ENCODE results near the gene AFF3.

The AFF3 gene

DNA sequence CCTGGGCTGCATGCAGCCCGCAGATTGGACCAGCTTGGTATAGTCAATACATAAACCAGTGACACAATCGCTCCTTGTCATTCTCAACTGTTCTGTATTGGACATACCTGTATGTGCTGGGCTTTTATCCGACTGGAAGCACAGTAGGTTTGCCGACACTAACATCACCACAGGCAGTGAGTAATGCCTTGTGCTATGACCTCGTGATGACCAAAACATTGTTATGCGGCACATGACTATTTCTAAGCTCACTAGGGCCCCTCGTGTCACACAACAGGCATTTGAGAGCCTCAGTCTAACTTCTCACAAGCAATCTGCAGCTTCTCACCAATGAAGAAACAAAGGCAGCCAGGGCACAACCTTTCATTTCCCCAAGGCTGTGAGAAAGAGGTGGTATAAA lies 320.8 kb downstream of the AFF3 start:
- no peak for DNase-seq (ENCODE audit: low spot score)

DNA sequence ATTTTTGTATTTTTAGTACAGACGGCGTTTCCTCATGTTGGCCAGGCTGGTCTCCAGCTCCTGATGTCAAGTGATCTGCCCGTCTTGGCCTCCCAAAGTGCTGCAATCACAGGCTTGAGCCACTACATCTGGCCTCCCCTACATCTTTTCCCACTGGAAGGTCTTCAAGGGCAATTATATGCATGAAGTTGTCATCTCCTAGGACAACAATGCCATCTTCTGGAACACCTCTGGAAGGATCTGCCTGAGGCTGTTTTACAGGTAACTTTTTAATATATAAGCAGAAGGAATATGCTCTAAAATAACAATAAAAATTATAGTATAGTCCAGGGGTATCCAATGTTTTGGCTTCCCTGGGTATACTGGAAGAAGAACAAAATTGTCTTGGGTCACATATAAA lies 321.4 kb downstream of the AFF3 start:
- DNase-seq (ENCODE audit: low spot score), result no peak

DNA sequence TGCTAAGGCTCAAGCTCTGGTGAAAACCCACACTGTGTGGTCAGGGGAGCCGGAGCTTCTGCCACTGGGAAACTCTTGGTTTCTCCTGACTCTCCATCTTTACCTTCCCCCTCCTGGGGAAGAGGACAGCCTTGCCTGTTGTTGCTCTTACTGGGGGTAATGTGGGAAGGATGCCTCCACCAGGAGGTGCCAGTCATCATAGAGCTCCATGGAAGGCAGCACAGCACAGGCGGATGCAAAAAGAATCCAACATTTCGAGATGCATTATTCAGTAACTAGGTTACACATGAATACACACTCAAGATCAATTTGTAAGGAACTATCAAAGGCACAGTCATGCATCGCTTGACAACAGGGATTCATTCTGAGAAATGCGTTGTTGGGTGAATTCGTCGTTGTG lies 322.6 kb downstream of the AFF3 start:
- no peak for DNase-seq (ENCODE audit: low spot score)

DNA sequence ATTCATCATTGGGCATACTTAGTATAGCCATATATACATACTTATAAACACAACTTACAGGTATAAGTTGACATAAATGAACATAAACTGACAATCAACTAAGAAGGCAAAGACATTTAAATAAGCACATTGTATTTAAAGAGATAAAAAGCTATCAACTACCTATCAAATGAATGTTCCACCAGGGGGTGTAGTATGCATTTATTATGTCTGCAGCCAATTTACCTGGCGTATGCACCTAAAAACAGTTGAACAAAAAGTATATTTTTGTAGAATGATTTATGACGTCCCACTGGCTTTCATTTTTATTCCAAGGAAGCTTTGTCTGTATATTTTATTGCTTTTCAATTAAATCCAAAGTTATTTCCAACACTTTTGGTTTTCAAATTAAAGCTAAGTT lies 323.5 kb downstream of the AFF3 start:
- DNase-seq (ENCODE audit: low spot score), result no peak

DNA sequence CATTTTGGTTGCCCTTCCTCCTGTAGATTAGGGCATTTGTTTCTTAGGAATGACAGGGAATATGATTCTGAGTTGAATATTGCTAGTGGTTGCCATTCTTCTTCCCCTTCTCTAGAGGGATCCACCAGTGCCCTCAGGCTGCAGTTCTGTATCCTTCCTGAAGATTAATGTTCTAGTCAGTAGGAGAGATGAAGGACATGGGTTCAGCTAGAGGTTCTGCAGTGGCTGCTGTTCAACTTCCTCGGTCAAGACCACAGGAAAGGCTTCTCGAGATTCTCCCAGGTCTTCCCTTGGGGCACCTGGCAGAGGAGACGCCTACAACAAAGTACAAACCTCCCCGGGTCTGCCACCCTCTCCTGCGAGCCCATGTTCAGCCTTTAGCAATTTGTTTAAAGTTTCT lies 325.5 kb downstream of the AFF3 start:
- DNase-seq (ENCODE audit: low spot score), result no peak

DNA sequence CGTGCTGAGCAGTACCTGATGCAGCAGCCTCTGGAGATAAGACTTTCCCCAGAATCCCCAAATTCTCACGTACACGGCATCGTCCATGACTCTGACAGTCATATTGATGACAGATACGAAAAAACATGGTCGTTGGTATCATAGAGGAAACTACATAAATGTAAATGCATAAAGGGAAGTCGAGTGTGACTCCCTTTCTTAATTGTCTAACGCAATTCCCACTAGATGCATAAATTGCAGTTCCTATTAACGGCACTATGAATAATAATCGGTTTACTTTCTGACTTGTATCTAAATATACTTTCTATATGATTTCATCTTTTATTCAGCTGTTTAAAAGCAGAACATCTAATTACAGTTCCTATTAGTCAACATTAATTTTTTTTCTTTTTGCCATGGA lies 330.0 kb downstream of the AFF3 start:
- DNase-seq (ENCODE audit: low spot score), result no peak

DNA sequence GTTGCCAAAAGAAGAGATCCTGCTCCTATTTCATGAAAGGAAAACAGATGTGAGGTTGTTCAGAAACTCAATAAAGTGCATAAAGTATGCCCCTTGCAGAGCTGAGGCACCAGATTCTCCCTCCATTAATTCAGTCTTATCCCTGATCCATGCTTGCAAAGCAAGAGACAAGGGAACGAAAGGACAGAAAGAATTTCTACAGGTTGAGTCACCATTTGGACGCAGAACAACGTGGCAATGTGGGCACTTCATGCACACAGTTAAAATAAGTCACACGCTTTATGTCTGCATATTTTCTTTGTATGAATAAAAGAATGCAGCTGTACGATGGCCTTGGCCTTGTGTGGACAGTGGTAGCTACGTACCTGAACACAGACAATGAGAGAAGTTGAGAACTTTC lies 330.8 kb downstream of the AFF3 start:
- no peak for DNase-seq (ENCODE audit: low spot score)

DNA sequence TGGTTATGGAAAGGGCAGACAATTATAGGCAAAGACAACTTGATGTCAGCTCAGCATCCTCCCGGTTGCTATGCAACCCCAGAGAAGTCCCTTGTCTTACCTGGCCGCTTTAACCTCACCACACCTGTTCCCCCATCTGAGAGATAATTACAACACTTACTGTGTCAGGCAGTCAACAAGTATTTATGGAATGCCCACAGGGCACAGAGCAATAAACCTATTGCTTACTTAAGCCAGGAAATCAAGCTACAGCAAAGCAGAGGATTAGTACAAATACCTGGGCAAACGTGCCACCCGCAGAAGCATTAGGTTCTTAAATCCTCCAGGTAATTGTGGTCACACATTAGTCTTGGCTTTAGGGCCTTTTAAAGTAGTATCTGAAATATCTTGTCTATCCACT lies 332.2 kb downstream of the AFF3 start:
- DNase-seq (ENCODE audit: low spot score), result no peak

DNA sequence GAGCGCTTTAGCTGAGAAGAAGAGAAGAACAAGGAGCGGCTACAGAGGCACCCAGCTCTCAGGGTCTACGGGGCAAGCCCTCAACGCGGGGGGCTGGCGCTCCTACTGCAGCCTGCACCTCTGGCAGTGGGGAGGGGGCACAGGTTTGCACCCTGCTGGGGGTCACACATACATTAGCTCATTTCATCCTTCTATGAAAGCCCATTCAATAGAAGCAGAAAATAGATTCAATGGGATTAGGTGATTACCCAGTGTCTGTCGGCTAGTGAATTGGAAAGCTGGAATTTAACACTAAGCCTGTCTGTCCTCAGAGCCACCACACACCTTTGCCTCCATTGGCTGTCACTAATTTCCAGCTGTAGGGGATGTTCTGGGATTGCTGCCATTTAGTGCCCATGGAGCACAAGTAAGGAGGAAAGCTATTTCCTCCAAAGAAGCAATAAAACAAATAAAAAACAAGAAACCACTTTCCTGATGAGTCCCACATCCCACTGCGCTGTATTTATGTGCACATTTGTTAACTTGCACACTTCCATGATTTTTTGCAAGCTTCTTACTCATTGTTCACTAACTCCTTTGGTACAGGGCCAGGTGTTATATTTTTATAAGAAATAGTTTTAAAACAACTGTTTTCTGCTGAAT lies 333.0 kb downstream of the AFF3 start:
- no peak for DNase-seq (ENCODE audit: low spot score)

DNA sequence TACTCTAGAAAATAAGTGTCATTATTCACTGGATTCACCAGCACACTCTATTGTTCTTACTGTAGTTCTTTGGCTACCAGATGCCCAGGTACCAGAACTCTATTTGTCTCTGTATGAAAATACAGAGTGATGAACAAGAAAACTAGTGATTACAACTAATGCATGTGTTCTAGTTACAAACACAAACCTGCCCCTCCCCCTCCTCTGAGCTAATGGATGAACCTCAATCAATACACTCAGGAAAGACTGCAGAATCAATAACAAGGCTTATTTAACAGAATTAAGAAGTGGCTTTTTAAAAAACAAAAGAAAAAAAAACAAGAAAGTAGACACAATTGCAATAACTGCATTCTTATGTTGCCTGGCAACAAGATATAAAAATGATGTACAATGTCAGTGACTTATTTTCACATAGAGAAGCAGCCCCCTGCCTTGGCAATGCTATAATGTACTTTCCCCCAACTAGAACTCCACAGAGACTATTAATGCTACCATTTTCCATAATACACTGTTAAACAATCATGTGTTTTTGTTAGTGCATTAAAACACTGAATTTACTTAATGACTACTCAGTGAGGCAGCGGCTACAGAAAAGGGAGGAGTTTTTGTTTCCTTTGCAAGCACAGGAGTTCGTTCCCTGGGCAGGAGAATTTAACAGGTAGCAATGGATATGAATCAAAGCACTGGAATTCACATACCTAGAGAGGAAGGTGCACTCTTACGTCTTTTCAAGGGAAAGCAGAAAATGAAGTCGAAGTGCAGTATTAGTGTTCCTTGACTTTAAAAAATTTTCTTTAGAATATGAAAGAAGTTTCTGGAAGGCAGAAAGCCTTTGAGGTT lies 333.8 kb downstream of the AFF3 start:
- DNase-seq (ENCODE audit: low spot score), result no peak

DNA sequence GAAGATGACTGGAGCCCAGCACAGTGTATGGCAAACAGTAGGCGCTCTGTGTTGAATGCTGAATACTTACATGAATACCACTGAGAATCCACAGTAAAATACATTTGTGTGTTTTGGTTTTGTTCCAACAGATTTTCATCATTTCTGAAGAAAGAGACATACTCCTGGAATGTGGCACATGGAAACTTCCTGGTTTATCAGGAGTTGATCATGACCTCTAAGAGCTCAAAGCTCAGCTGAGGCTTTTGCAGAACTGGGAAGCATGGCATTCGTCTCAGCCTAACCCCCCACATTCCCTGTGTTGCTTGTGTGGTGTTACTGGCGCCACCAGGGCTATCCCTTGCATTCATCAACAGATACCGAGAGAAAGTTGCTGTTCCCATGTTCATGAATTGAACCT lies 335.6 kb downstream of the AFF3 start:
- DNase-seq (ENCODE audit: low spot score), result no peak

DNA sequence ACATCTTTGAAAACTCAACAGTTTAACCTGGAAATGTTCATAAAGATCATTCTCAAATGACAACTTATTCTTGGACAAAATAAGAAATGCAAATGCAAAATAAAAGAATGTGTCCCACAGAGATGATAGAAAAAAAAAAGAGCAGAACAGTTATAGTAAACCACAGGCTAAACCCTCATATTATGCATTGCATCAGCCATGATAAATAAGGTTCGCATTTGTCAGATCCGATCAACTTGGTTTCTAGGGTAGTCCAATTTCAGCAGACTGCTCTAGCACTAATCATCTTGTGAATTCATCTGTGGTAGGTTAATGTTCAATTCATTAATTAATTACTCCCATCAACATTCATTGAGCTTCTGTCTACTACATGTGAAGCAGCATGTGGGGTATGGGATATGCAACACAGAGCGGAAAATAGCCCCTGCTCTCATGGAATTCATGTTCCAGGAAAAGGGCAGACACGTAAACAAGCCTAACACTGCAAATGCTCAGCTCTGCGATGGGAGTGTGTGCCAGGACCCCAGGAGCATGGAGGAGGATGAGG lies 336.4 kb downstream of the AFF3 start:
- DNase-seq (ENCODE audit: low spot score), result no peak

DNA sequence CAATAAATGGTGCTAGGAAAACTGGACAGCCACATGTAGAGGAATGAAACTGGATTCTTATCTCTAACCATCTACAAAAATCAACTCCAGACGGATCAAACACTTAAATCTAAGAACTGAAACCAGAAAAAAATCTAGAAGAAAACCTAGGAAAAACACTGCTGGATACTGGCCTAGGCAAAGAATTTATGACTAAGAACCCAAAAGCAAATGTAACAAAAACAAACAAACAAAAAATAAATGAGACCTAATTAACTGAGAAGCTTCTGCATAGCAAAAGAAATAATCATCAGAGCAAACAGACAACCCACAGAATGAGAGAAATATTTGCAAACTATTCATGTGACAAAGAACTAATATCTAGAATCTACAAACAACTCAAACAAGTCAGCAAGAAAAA lies 338.5 kb downstream of the AFF3 start:
- no peak for DNase-seq (ENCODE audit: low spot score)

DNA sequence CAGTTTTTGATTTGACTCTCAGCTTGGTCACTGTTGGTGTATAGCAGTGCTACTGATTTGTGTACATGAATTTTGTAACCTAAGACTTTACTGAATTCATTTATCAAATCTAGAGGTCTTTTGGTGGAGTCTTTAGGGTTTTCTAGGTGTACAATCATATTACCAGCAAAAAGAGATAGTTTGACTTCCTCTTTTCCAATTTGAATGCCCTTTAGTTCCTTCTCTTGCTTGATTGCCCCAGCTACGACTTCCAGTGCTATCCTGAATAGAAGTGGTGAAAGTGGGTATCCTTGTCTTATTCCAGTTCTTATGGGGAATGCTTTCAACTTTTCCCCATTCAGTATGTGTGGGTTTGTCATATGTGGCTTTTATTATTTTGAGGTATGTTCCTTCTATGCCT lies 339.7 kb downstream of the AFF3 start:
- no peak for DNase-seq (ENCODE audit: low spot score)

DNA sequence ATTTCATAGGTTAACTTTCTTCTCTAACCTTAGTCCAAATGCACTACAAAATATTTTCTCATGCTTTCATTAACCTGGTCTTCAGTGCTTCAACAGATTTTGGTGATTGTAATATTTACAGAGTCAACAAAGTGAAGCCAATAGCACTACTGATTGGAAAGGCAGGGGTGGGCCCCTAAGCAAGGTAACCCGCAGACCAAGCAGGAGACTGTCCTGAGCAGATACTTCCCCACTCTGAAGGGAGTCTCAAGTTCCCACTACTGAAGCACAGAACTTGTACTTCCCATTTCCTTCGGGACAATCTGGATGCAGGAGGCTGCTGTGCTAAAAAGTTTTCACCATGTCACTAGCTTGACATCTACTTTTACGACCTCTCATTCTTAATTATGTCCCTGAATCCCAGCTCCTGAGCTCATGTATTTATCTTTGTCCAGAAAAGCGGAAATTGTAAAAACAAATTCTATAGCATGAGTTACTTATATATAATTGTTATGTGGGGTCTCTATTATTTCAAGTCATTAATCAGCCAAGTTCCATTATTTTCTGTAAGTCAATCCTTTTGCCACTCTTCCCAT lies 341.0 kb downstream of the AFF3 start:
- no peak for DNase-seq (ENCODE audit: low spot score)

DNA sequence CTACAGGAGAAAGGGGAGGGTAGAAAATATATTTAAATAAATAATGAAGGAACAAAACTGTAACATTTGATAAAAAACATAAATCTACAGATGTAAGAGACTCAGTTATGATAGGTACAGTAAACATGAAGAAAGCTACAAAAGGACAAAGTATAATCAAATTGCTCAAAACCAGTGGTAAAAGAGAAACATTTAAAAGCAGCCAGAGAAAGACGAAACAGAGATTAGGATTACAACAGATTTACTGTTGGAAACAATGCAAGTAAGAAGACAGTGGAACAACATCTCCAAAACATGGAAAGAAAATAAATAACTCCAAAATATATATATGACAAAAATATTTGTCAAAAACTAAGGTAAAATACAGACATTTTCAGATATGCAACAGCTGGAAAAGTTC lies 344.9 kb downstream of the AFF3 start:
- DNase-seq (ENCODE audit: low spot score), result no peak

DNA sequence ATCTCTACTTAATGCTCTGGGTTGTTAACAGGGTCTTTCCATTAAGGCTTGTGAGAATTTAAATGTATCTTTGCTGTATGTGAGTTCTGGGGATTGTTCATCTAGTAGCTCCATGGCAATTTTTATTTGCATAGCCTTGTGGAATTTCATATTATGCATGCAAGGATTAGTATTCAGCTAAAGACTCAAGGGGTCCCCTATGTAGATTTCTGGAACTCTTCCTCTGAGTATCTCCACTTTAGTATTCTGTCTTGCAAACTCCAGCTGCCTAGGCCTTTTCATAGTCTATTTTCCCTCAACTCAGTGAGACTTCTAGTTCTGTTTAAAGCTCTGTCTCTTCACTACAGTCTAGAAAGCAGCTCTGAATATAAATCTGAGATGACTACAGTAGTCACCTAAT lies 348.0 kb downstream of the AFF3 start:
- no peak for DNase-seq (ENCODE audit: low spot score)

DNA sequence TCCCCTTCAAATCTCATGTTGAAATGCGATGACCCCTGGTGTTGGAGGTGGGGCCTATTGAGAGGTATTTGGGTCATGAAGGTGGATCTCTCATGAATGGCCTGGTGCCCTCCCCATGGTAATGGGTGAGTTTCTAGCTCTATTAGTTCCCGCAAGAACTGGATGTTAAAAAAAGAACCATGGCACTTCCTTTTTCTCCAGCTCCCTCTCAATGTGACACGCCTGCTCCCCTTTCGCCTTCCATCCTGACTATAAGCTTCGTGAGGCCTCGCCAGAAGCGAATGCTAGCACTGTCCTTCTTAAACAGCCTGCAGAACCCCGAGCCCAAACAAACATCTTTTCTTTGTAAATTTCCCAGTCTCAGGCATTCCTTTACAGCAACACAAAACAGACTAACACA lies 349.4 kb downstream of the AFF3 start:
- DNase-seq (ENCODE audit: low spot score), result no peak

DNA sequence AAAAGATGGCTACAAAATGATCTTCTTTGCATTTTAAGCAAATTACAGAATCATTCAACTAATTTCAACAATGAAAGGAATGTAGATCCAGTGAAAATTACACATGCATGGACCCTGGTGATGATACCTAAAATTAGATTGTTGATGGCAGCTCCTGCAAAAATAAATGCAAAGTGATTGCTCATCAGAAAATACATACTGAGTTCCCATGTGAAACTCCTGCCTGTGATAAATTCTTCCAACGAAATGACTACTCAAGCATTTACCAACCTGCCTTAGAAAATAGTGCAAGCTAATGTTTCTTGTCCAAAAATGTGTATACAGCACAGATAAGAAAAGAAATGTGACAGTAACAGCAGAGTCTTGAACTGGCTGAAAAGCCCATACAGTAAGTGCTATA lies 352.5 kb downstream of the AFF3 start:
- no peak for DNase-seq (ENCODE audit: low spot score)

DNA sequence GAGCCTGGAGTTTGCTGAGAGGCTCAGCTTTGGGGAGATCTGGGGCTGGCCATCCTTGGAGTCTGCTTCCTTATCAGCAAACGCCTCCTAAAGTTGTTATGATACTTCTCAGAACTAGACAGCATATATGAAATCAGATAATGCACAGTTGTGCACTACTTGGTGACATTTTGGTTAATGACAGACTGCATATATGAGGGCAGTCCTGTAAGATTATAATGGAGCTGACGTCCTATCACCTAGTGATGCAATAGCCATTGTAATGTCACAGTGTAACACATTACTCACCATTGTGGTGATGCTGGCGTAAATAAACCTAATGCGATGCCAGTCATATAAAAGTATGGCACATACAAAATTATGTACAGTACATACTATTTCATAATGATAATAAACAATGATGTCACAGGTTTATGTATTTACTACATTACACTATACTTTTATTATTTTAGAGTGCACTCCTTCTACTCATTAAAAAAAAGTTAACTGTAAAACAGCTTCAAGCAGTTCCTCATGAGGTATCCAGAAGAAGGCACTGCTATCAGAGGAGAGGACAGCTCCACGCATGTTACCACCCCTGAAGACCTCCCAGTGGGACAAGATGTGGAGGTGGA lies 354.5 kb downstream of the AFF3 start:
- DNase-seq (ENCODE audit: low spot score), result no peak

DNA sequence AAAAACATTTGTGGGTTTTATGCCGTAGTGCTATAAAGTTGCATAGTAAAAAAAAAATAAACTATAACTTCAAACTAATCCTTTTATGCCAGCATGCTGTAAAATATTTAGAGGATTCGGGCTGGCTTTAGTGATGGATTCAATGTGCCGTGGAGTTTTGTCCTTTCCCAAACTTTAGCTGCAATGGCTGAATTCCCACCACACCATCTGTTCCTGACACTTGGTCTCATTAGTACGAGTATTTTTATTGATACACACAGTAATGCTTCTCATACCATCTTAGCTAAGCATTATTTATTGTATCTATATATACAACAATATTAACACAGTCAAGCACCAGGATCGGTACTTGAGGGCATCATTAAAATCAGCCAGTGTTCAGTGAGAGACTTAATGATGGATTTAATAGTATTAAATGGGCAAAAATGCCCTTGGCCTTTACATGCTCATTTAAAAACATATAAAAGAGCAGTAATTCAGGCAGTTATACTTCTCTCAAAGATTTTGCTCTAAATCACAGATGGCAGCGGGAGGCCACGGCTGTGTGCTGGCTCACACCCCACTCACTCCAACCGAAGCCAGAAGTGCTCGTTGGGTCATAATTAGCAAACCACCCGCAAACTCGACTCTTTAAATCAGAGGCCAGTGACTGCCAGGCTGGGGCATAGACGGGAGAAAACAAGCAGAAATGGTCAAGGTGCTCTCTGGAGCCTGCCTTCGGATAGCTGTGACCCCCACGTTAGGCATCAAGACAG lies 355.6 kb downstream of the AFF3 start:
- DNase-seq (ENCODE audit: low spot score), result no peak

DNA sequence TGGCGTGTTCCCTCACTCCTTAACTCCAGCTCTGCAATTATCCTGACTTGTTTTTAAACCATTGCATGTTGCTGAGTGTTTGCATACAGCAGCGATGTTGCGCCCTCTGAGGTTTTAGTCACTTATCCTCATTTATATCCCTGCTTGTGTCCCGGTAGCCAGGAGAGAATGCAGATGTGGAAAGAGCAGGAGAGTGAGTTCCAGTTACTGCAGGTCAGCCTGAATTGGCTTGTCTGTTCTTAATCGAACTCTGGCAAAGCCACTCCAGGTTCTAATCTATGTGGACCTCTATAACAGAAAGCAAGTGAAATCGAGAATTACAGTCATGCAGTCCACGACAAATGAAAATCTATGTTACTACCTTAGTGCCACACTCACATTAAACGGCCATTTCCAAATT lies 357.4 kb downstream of the AFF3 start:
- DNase-seq (ENCODE audit: low spot score), result no peak
